ENCODE measurements around the gene ST7. TPM values are rescaled to one million over a fixed set of nuclear protein-coding genes. Genes with fewer than 3 reads are reported as not detected.

The ST7 gene
- total RNA-seq, 1 donor from 2014 or later = 12.9 TPM

GRCh38 chr7:117247809-117248208 lies 294.5 kb downstream of the ST7 start:
- no peak for FAIRE-seq
- H3K36me3 ChIP-seq (ENCODE audit: control insufficient read depth, insufficient read depth, low read length) = no peaks in the 10 kb centered on the region
- H3K4me3 ChIP-seq (ENCODE audit: low read depth, low read length) = no peak overlapping the region
- no peaks in the 10 kb centered on the region for H3K27me3 ChIP-seq (ENCODE audit: control insufficient read depth, insufficient read depth, low read length)
- no peak for TF ChIP-seq CTCF (IDR thresholded peaks at IDR 0.05; ENCODE audit: insufficient read depth, low read length, severe bottlenecking)
- no peak for DNase-seq (ENCODE audit: low read depth)

GRCh38 chr7:117248829-117249228 lies 295.5 kb downstream of the ST7 start:
- no peaks in the 10 kb centered on the region for H3K27me3 ChIP-seq (ENCODE audit: control insufficient read depth, insufficient read depth, low read length)
- DNase-seq (ENCODE audit: low read depth) (no peak), FAIRE-seq (no peak)
- H3K36me3 ChIP-seq (ENCODE audit: control insufficient read depth, insufficient read depth, low read length) = no peaks in the 10 kb centered on the region
- no peak overlapping the region for H3K4me3 ChIP-seq (ENCODE audit: low read depth, low read length)
- no peak for TF ChIP-seq CTCF (IDR thresholded peaks at IDR 0.05; ENCODE audit: insufficient read depth, low read length, severe bottlenecking)

- no peak for TF ChIP-seq CTCF (IDR thresholded peaks at IDR 0.05; ENCODE audit: insufficient read depth, low read length, severe bottlenecking)
- DNase-seq (ENCODE audit: low read depth) (no peak), FAIRE-seq (no peak)
- no peaks in the 10 kb centered on the region for H3K27me3 ChIP-seq (ENCODE audit: control insufficient read depth, insufficient read depth, low read length)
- H3K4me3 ChIP-seq (ENCODE audit: low read depth, low read length) = no peak overlapping the region
- H3K36me3 ChIP-seq (ENCODE audit: control insufficient read depth, insufficient read depth, low read length) = no peaks in the 10 kb centered on the region
Measured at GRCh38 chr7:117249696-117250095, 296.4 kb downstream of the ST7 start.

GRCh38 chr7:117250245-117250644 lies 296.9 kb downstream of the ST7 start:
- H3K27me3 ChIP-seq (ENCODE audit: control insufficient read depth, insufficient read depth, low read length) = no peaks in the 10 kb centered on the region
- FAIRE-seq = no peak
- DNase-seq (ENCODE audit: low read depth) = no peak
- TF ChIP-seq CTCF (IDR thresholded peaks at IDR 0.05; ENCODE audit: insufficient read depth, low read length, severe bottlenecking) = no peak
- H3K36me3 ChIP-seq (ENCODE audit: control insufficient read depth, insufficient read depth, low read length) = no peaks in the 10 kb centered on the region
- H3K4me3 ChIP-seq (ENCODE audit: low read depth, low read length) = no peak overlapping the region

- TF ChIP-seq CTCF (IDR thresholded peaks at IDR 0.05; ENCODE audit: insufficient read depth, low read length, severe bottlenecking) = no peak
Measured at GRCh38 chr7:117250801-117251200, 297.5 kb downstream of the ST7 start.

GRCh38 chr7:117251687-117252086 lies 298.4 kb downstream of the ST7 start:
- no peaks in the 10 kb centered on the region for H3K27me3 ChIP-seq (ENCODE audit: control insufficient read depth, insufficient read depth, low read length)
- H3K4me3 ChIP-seq (ENCODE audit: low read depth, low read length) = no peak overlapping the region
- TF ChIP-seq CTCF (IDR thresholded peaks at IDR 0.05; ENCODE audit: insufficient read depth, low read length, severe bottlenecking) = no peak
- DNase-seq (ENCODE audit: low read depth) = no peak
- no peaks in the 10 kb centered on the region for H3K36me3 ChIP-seq (ENCODE audit: control insufficient read depth, insufficient read depth, low read length)
- FAIRE-seq = no peak

More at GRCh38 chr7:117250801-117251200, 297.5 kb downstream of the ST7 start:
- FAIRE-seq = no peak
- no peaks in the 10 kb centered on the region for H3K36me3 ChIP-seq (ENCODE audit: control insufficient read depth, insufficient read depth, low read length)
- H3K27me3 ChIP-seq (ENCODE audit: control insufficient read depth, insufficient read depth, low read length) = no peaks in the 10 kb centered on the region
- no peak overlapping the region for H3K4me3 ChIP-seq (ENCODE audit: low read depth, low read length)
- DNase-seq (ENCODE audit: low read depth) = no peak

Data from bronchial epithelial cell (primary cell).